ENCODE results near the gene NRXN3. TPM values are rescaled to one million over a fixed set of nuclear protein-coding genes. Genes with fewer than 3 reads are reported as not detected.

The NRXN3 gene
- total and polyA plus RNA-seq, 2 donors (not counting 1 experiment from before 2014, with no cell fraction given) = 0.83 to 34.6 TPM

- no peak overlapping the region for H3K4me2 ChIP-seq (ENCODE audit: extremely low read depth, insufficient read depth, low read length)
- no peaks in the 10 kb centered on the region for H3K36me3 ChIP-seq (ENCODE audit: control insufficient read depth, insufficient read depth, low read length)
- H3K9me3 ChIP-seq (ENCODE audit: control insufficient read depth, insufficient read depth, low read depth, low read length) = no peaks in the 10 kb centered on the region
- no peak overlapping the region for H2AFZ ChIP-seq (ENCODE audit: low read length)
- TF ChIP-seq CTCF (conservative IDR thresholded peaks at IDR 0.05 in 1 of 2, IDR thresholded peaks at IDR 0.05 in 1 of 2; ENCODE audit: low read depth in 1 of 2, low read length in 2 of 2) (no peak), EZH2 (IDR thresholded peaks at IDR 0.05; ENCODE audit: low read length, missing control alignments) (no peak)
- H3K79me2 ChIP-seq (ENCODE audit: control insufficient read depth, insufficient read depth, low read length) = no peaks in the 10 kb centered on the region
- no peaks in the 10 kb centered on the region for H3K4me1 ChIP-seq (ENCODE audit: control insufficient read depth, extremely low read depth, insufficient read depth, low read length)
- no peak for DNase-seq (ENCODE audit: low read depth in 2 of 2)
- H3K9ac ChIP-seq (ENCODE audit: insufficient read depth, low read length) = no peak overlapping the region
- no peak overlapping the region for H3K27ac ChIP-seq (ENCODE audit: insufficient read depth, low read length)
- no peaks in the 10 kb centered on the region for H3K27me3 ChIP-seq (ENCODE audit: control insufficient read depth, insufficient read depth, low read length)
- no peaks in the 10 kb centered on the region for H4K20me1 ChIP-seq (ENCODE audit: control insufficient read depth, extremely low read depth, insufficient read depth, low read length)
- no peak overlapping the region for H3K4me3 ChIP-seq (replicated peaks in 1 of 4; ENCODE audit: control extremely low read depth in 1 of 4, insufficient read depth in 1 of 4, low read depth in 3 of 4, low read length in 4 of 4)
Measured at GRCh38 chr14:79337761-79338160, 1167.6 kb downstream of the NRXN3 start.

GRCh38 chr14:79342942-79343341, 1172.8 kb downstream of the NRXN3 start:
- Histone ChIP-seq H3K4me3 (replicated peaks in 1 of 4; ENCODE audit: control extremely low read depth in 1 of 4, insufficient read depth in 1 of 4, low read depth in 3 of 4, low read length in 4 of 4) (no peak overlapping the region), H3K27me3 (ENCODE audit: control insufficient read depth, insufficient read depth, low read length) (no peaks in the 10 kb centered on the region), H3K27ac (ENCODE audit: insufficient read depth, low read length) (no peak overlapping the region), H3K9me3 (ENCODE audit: control insufficient read depth, insufficient read depth, low read depth, low read length) (no peaks in the 10 kb centered on the region), H3K4me2 (ENCODE audit: extremely low read depth, insufficient read depth, low read length) (no peak overlapping the region), H3K9ac (ENCODE audit: insufficient read depth, low read length) (no peak overlapping the region), H4K20me1 (ENCODE audit: control insufficient read depth, extremely low read depth, insufficient read depth, low read length) (no peaks in the 10 kb centered on the region), H3K36me3 (ENCODE audit: control insufficient read depth, insufficient read depth, low read length) (no peaks in the 10 kb centered on the region), H3K79me2 (ENCODE audit: control insufficient read depth, insufficient read depth, low read length) (no peaks in the 10 kb centered on the region), H2AFZ (ENCODE audit: low read length) (no peak overlapping the region), H3K4me1 (ENCODE audit: control insufficient read depth, extremely low read depth, insufficient read depth, low read length) (no peaks in the 10 kb centered on the region)
- DNase-seq (ENCODE audit: low read depth in 2 of 2) = no peak
- TF ChIP-seq CTCF (conservative IDR thresholded peaks at IDR 0.05 in 1 of 2, IDR thresholded peaks at IDR 0.05 in 1 of 2; ENCODE audit: low read depth in 1 of 2, low read length in 2 of 2) (no peak), EZH2 (IDR thresholded peaks at IDR 0.05; ENCODE audit: low read length, missing control alignments) (no peak)

DNA sequence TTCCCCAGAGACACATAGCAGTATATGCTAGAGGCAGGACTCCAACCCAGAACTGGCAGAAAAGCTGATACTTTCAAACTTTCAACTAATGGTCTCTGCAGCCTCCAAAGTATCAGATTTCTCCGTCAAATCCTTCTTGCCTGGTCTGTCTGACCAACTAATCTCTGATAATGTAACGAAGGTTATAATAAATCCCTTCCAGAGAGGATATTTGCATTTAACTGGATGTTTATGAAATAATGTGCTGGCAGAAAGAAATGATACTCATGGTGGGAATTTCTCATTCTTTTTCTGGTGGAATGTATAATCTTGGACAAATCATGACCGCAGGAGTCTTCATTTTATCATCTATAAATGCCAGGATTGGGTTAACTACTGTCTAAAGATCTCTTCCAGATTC, 1180.8 kb downstream of the NRXN3 start:
- no peaks in the 10 kb centered on the region for H3K36me3 ChIP-seq (ENCODE audit: control insufficient read depth, insufficient read depth, low read length)
- H3K27me3 ChIP-seq (ENCODE audit: control insufficient read depth, insufficient read depth, low read length) = no peaks in the 10 kb centered on the region
- no peak overlapping the region for H3K4me2 ChIP-seq (ENCODE audit: extremely low read depth, insufficient read depth, low read length)
- TF ChIP-seq CTCF (conservative IDR thresholded peaks at IDR 0.05 in 1 of 2, IDR thresholded peaks at IDR 0.05 in 1 of 2; ENCODE audit: low read depth in 1 of 2, low read length in 2 of 2) = no peak
- no peak for TF ChIP-seq EZH2 (IDR thresholded peaks at IDR 0.05; ENCODE audit: low read length, missing control alignments)
- H3K4me3 ChIP-seq (replicated peaks in 1 of 4; ENCODE audit: control extremely low read depth in 1 of 4, insufficient read depth in 1 of 4, low read depth in 3 of 4, low read length in 4 of 4) = no peak overlapping the region
- H4K20me1 ChIP-seq (ENCODE audit: control insufficient read depth, extremely low read depth, insufficient read depth, low read length) = no peaks in the 10 kb centered on the region
- no peak for DNase-seq (ENCODE audit: low read depth in 2 of 2)
- H3K27ac ChIP-seq (ENCODE audit: insufficient read depth, low read length) = no peak overlapping the region
- no peaks in the 10 kb centered on the region for H3K79me2 ChIP-seq (ENCODE audit: control insufficient read depth, insufficient read depth, low read length)
- no peaks in the 10 kb centered on the region for H3K9me3 ChIP-seq (ENCODE audit: control insufficient read depth, insufficient read depth, low read depth, low read length)
- H3K9ac ChIP-seq (ENCODE audit: insufficient read depth, low read length) = no peak overlapping the region
- no peak overlapping the region for H2AFZ ChIP-seq (ENCODE audit: low read length)
- no peaks in the 10 kb centered on the region for H3K4me1 ChIP-seq (ENCODE audit: control insufficient read depth, extremely low read depth, insufficient read depth, low read length)

Measured in fibroblast of lung (primary cell).